GM18502 (cell line): Measurements from ENCODE around the gene MRPL52.
"Not testable (repeated sequence)": the region's sequence is repeated elsewhere in the genome, so short reads cannot be mapped to it uniquely, and the experiment has no call there.

Source experiments
- ATAC-seq: cut with Tn5 transposase; IDR thresholded peaks from one replicate; pipeline ENCODE4 v1.9.1; 2021; ENCODE audit warnings: mild to moderate bottlenecking; ENCODE audit not compliant: unreplicated experiment, poor library complexity

The MRPL52 gene

GRCh38 chr14:22829661-22830442 lies at the start of gene MRPL52:
Gene MRPL52, plus strand, starts transcription at chr14:22829887. Its CDS starts 26 bp downstream, at chr14:22829913.
- ATAC-seq, result peak; percentile 86

GRCh38 chr14:22780105-22780679 lies 49.5 kb upstream of the MRPL52 start:
- no peak for ATAC-seq

GRCh38 chr14:22780941-22781300 lies 48.8 kb upstream of the MRPL52 start:
- no peak for ATAC-seq

- ATAC-seq, result no peak
Measured at GRCh38 chr14:22781301-22781991, 48.2 kb upstream of the MRPL52 start.

GRCh38 chr14:22786685-22787084 lies 43.0 kb upstream of the MRPL52 start:
- no peak for ATAC-seq

- no peak for ATAC-seq
Measured at GRCh38 chr14:22791301-22791700, 38.4 kb upstream of the MRPL52 start.

- no peak for ATAC-seq
Measured at GRCh38 chr14:22792158-22792557, 37.5 kb upstream of the MRPL52 start.

GRCh38 chr14:22793550-22793949 lies 36.1 kb upstream of the MRPL52 start:
- not testable (repeated sequence) for ATAC-seq

GRCh38 chr14:22793976-22794375 lies 35.7 kb upstream of the MRPL52 start:
- no peak for ATAC-seq

GRCh38 chr14:22794551-22794951 lies 35.1 kb upstream of the MRPL52 start:
- ATAC-seq, result peak; percentile 75

GRCh38 chr14:22796087-22796707 lies 33.5 kb upstream of the MRPL52 start:
- ATAC-seq, result peak; percentile 52

GRCh38 chr14:22797017-22797917 lies 32.4 kb upstream of the MRPL52 start:
- no peak for ATAC-seq

- ATAC-seq, result no peak
Measured at GRCh38 chr14:22798528-22798927, 31.2 kb upstream of the MRPL52 start.

- ATAC-seq, result no peak
Measured at GRCh38 chr14:22800346-22800745, 29.3 kb upstream of the MRPL52 start.

GRCh38 chr14:22801716-22802115 lies 28.0 kb upstream of the MRPL52 start:
- ATAC-seq, result no peak

GRCh38 chr14:22802860-22803686 lies 26.6 kb upstream of the MRPL52 start:
- ATAC-seq, result peak; percentile 44

GRCh38 chr14:22803687-22803974 lies 26.1 kb upstream of the MRPL52 start:
- peak; percentile 59 for ATAC-seq

GRCh38 chr14:22805235-22805634 lies 24.5 kb upstream of the MRPL52 start:
- ATAC-seq, result not testable (repeated sequence)

GRCh38 chr14:22807432-22808087 lies 22.1 kb upstream of the MRPL52 start:
- ATAC-seq, result no peak
